ENCODE measurements around the gene MED17.

The MED17 gene

DNA sequence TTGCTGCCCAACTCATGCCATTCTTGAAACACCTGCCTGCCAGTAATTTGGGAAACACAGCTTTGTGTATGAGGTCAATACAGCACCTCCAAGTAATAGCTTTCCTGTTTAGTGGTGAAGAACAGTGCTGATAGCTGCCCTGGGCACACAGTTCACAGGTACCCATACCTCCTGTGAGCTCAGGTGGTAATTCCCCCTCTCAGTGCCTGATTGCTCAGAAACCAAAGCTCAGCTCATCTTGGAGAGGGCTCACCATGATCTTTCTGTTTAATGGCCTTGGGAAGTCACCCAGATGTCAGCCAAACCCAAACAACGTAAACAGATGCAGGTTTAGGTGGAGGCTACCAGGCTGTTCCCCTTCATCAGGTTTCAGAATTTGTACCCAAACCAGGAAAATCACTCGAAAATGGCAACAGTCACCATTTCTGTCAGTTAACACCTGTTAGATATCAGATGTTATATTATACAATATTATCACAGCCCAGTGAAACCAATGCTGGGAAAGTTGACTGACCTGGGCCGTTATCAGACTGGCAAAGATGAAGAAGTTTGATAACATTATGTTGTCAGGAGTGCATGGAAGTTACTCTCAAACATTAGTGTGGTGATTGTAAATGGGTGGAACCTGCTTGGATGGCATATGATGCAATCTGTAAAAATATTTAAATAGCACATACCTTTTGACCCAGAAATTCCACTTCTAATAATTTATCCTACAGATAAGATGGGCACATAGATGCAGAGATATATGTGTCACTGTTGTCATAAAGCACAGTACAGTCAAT lies 47.5 kb downstream of the MED17 start:
- H3K4me3 ChIP-seq (ENCODE audit: insufficient read depth, low read depth, low read length, poor library complexity, severe bottlenecking), result no peak overlapping the region
- H3K36me3 ChIP-seq (ENCODE audit: control insufficient read depth, insufficient read depth, low read length), result no peaks in the 10 kb centered on the region
- no peaks in the 10 kb centered on the region for H3K9me3 ChIP-seq (ENCODE audit: control insufficient read depth, low read length)
- H3K27me3 ChIP-seq (replicated peaks; ENCODE audit: control insufficient read depth, insufficient read depth, low read length, poor library complexity, severe bottlenecking), result no peaks in the 10 kb centered on the region
- DNase-seq, result no peak
- no peak overlapping the region for H3K27ac ChIP-seq (ENCODE audit: insufficient read depth, low read length, poor library complexity, severe bottlenecking)
- H3K4me1 ChIP-seq (ENCODE audit: control insufficient read depth, insufficient read depth, low read length, poor library complexity, severe bottlenecking), result no peaks in the 10 kb centered on the region

DNA sequence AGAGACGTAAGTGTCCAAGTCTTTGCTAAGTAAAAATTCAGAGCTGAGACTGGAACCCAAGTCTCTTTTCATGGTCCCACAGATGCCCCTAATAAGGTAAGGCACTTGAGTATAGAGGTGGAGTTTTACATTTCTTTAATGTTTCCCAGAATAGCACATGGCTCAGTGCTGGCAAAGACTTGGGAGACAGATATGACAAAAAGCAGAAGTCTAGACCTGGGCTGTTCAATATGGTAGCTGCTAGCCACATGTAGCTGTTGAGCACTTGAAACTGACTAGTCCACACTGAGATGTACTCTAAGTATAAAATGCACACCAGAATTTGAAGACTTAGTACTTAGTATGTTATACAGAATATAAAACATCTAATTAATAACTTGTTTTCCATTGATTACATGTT lies 48.7 kb downstream of the MED17 start:
- no peak overlapping the region for H3K4me3 ChIP-seq (ENCODE audit: insufficient read depth, low read depth, low read length, poor library complexity, severe bottlenecking)
- no peaks in the 10 kb centered on the region for H3K27me3 ChIP-seq (replicated peaks; ENCODE audit: control insufficient read depth, insufficient read depth, low read length, poor library complexity, severe bottlenecking)
- no peaks in the 10 kb centered on the region for H3K36me3 ChIP-seq (ENCODE audit: control insufficient read depth, insufficient read depth, low read length)
- no peaks in the 10 kb centered on the region for H3K9me3 ChIP-seq (ENCODE audit: control insufficient read depth, low read length)
- H3K27ac ChIP-seq (ENCODE audit: insufficient read depth, low read length, poor library complexity, severe bottlenecking), result no peak overlapping the region
- H3K4me1 ChIP-seq (ENCODE audit: control insufficient read depth, insufficient read depth, low read length, poor library complexity, severe bottlenecking), result no peaks in the 10 kb centered on the region
- DNase-seq, result no peak

DNA sequence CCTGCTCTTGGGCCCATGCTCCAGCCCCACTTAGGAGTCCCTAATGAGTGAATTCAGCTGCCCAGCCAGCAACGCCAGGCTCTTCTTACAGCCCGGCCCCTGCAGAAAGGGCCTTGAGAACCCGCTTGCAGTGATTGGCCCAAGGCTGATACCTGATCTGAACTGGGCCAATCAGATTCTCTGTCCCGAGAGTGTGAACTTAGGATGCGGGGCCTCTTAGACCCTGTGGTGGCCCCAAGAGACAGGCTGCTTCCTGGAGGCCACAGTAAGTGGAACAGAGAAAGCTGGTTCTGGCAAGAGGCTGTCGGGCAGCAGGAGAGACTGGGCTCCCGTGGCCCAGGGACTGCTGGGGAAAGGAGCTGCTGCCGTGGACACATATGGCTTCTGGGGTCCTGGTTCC lies 54.9 kb downstream of the MED17 start:
- Histone ChIP-seq H3K4me1 (ENCODE audit: control insufficient read depth, insufficient read depth, low read length, poor library complexity, severe bottlenecking) (no peaks in the 10 kb centered on the region), H3K4me3 (ENCODE audit: insufficient read depth, low read depth, low read length, poor library complexity, severe bottlenecking) (no peak overlapping the region), H3K36me3 (ENCODE audit: control insufficient read depth, insufficient read depth, low read length) (no peaks in the 10 kb centered on the region), H3K9me3 (ENCODE audit: control insufficient read depth, low read length) (no peaks in the 10 kb centered on the region), H3K27me3 (replicated peaks; ENCODE audit: control insufficient read depth, insufficient read depth, low read length, poor library complexity, severe bottlenecking) (no peaks in the 10 kb centered on the region), H3K27ac (ENCODE audit: insufficient read depth, low read length, poor library complexity, severe bottlenecking) (no peak overlapping the region)
- no peak for DNase-seq

DNA sequence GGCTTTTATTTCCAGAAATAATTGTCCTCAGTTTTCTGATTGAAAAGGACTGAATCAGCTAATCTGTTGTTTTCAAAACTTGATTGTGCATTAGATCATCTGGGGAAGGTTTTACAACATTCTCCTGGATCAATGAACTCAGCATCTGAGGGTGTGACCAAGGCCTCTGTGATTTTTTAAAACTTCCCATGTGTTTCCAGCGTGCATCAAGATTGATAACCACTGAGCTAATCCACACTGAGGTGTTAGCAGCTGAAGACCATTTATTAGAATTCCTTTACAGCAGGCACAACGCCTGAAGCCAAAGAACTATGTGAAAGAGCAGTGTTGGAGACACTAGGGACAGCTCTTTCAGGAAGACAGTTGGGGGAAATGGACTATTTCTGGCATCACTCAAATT lies 56.1 kb downstream of the MED17 start:
- DNase-seq, result no peak
- Histone ChIP-seq H3K27ac (ENCODE audit: insufficient read depth, low read length, poor library complexity, severe bottlenecking) (no peak overlapping the region), H3K9me3 (ENCODE audit: control insufficient read depth, low read length) (no peaks in the 10 kb centered on the region), H3K27me3 (replicated peaks; ENCODE audit: control insufficient read depth, insufficient read depth, low read length, poor library complexity, severe bottlenecking) (no peaks in the 10 kb centered on the region), H3K4me3 (ENCODE audit: insufficient read depth, low read depth, low read length, poor library complexity, severe bottlenecking) (no peak overlapping the region), H3K4me1 (ENCODE audit: control insufficient read depth, insufficient read depth, low read length, poor library complexity, severe bottlenecking) (no peaks in the 10 kb centered on the region), H3K36me3 (ENCODE audit: control insufficient read depth, insufficient read depth, low read length) (no peaks in the 10 kb centered on the region)

DNA sequence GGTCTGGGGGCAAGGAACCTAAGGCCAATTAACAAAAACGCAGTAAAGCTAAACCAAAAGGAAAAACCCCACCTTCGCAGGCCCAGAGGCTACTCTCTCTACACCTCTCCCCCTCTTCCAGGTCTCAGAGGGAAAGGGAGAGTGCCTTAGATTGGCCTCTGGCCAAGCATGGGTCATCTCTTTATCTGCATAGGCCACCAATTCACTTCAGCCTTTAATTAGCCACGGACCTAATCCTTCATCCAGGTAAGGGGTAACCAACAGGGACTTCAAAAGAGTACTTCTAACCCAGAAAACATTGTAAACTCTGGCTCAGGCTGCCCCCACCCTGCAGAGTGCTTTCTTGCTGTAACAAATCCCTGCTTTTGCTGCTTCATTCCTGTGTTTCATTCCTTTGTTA lies 56.9 kb downstream of the MED17 start:
- Histone ChIP-seq H3K27me3 (replicated peaks; ENCODE audit: control insufficient read depth, insufficient read depth, low read length, poor library complexity, severe bottlenecking) (no peaks in the 10 kb centered on the region), H3K9me3 (ENCODE audit: control insufficient read depth, low read length) (no peaks in the 10 kb centered on the region)
- DNase-seq, result no peak

DNA sequence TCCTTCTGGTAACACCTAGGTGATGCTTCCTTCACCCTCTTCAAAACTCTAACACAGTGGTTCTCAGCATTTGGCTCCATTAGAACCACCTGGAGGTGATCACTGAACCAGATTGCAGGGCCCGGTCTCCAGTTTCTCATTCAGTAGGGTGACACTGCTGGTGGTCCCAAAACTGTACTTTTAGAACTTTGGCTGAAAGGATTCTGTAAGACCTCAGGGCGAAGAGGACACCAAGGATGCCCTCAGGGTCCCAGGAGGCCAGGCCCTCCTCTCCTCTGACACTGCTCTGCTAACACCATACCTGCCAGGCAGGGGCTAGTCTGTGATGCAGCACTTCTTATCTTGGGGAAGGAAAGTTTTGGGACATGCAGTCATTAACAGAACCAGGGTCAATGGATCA lies 57.4 kb downstream of the MED17 start:
- Histone ChIP-seq H3K4me1 (ENCODE audit: control insufficient read depth, insufficient read depth, low read length, poor library complexity, severe bottlenecking) (no peaks in the 10 kb centered on the region), H3K4me3 (ENCODE audit: insufficient read depth, low read depth, low read length, poor library complexity, severe bottlenecking) (no peak overlapping the region), H3K36me3 (ENCODE audit: control insufficient read depth, insufficient read depth, low read length) (no peaks in the 10 kb centered on the region), H3K27me3 (replicated peaks; ENCODE audit: control insufficient read depth, insufficient read depth, low read length, poor library complexity, severe bottlenecking) (no peaks in the 10 kb centered on the region), H3K9me3 (ENCODE audit: control insufficient read depth, low read length) (no peaks in the 10 kb centered on the region), H3K27ac (ENCODE audit: insufficient read depth, low read length, poor library complexity, severe bottlenecking) (no peak overlapping the region)
- DNase-seq, result no peak

More for the DNA sequence above, 56.9 kb downstream of the MED17 start:
- H3K36me3 ChIP-seq (ENCODE audit: control insufficient read depth, insufficient read depth, low read length), result no peaks in the 10 kb centered on the region
- no peak overlapping the region for H3K27ac ChIP-seq (ENCODE audit: insufficient read depth, low read length, poor library complexity, severe bottlenecking)
- H3K4me1 ChIP-seq (ENCODE audit: control insufficient read depth, insufficient read depth, low read length, poor library complexity, severe bottlenecking), result no peaks in the 10 kb centered on the region
- no peak overlapping the region for H3K4me3 ChIP-seq (ENCODE audit: insufficient read depth, low read depth, low read length, poor library complexity, severe bottlenecking)

DNA sequence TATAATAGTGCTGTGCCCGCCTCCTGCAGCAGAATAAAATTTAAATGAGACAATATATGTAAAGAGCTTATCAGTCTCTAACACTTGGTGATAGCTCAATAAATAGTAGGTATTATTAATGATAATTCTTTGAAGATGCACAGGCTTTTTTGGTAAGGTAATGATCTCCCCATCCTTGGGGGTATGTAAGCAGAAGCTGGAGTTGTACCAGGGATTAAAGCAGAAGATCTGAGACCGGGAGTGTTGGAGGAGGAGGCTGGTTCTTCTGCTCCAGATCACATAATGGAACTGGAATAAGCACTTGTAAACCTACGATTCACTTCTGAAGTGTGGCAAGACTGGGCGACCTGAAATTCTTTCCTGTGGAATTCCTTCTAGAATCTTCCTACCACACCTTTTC lies 58.0 kb downstream of the MED17 start:
- no peak overlapping the region for H3K27ac ChIP-seq (ENCODE audit: insufficient read depth, low read length, poor library complexity, severe bottlenecking)
- H3K4me3 ChIP-seq (ENCODE audit: insufficient read depth, low read depth, low read length, poor library complexity, severe bottlenecking), result no peak overlapping the region
- H3K36me3 ChIP-seq (ENCODE audit: control insufficient read depth, insufficient read depth, low read length), result no peaks in the 10 kb centered on the region
- H3K27me3 ChIP-seq (replicated peaks; ENCODE audit: control insufficient read depth, insufficient read depth, low read length, poor library complexity, severe bottlenecking), result no peaks in the 10 kb centered on the region
- H3K4me1 ChIP-seq (ENCODE audit: control insufficient read depth, insufficient read depth, low read length, poor library complexity, severe bottlenecking), result no peaks in the 10 kb centered on the region
- no peak for DNase-seq
- no peaks in the 10 kb centered on the region for H3K9me3 ChIP-seq (ENCODE audit: control insufficient read depth, low read length)

DNA sequence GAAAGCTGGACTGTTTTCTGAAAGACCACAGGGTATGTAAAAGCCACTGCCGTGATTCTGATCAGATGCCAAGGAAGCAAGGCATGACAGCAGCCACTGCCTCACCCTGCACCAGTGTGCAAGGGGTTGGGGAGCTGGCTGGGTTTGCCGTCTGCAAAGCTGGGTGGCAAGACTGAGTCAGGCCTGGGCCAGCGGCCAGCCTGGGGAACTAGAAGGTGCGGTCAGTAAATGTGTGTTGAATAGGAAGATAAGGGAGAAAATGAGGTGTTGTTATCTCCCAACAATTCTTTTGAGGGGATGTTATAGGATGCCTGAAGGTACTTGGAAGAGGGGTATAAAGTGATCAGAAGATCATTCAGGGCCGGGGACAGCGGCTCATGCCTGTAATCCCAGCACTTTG lies 58.4 kb downstream of the MED17 start:
- H3K27me3 ChIP-seq (replicated peaks; ENCODE audit: control insufficient read depth, insufficient read depth, low read length, poor library complexity, severe bottlenecking), result no peaks in the 10 kb centered on the region
- DNase-seq, result no peak
- H3K9me3 ChIP-seq (ENCODE audit: control insufficient read depth, low read length), result no peaks in the 10 kb centered on the region
- no peak overlapping the region for H3K27ac ChIP-seq (ENCODE audit: insufficient read depth, low read length, poor library complexity, severe bottlenecking)
- no peaks in the 10 kb centered on the region for H3K4me1 ChIP-seq (ENCODE audit: control insufficient read depth, insufficient read depth, low read length, poor library complexity, severe bottlenecking)
- H3K4me3 ChIP-seq (ENCODE audit: insufficient read depth, low read depth, low read length, poor library complexity, severe bottlenecking), result no peak overlapping the region
- no peaks in the 10 kb centered on the region for H3K36me3 ChIP-seq (ENCODE audit: control insufficient read depth, insufficient read depth, low read length)

DNA sequence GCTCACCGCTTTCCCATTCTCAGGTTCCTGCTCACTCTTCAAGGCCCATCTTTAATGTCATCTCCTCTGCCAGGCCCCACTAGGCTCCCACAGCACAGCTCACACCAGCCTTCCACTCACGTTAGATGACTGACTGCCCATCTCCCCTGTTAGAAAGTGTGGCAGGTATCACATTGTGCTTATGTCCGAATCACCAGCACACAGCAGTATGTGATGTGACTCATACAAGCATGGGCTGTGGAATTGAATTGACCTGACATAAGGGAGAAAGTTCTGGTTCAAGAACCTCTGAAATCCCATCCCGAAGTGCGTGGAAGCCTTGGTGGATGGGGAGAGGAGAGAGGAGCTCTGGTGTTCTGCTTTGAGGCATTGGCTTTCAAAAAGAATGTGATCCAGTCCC lies 59.8 kb downstream of the MED17 start:
- H3K4me3 ChIP-seq (ENCODE audit: insufficient read depth, low read depth, low read length, poor library complexity, severe bottlenecking), result no peak overlapping the region
- no peak overlapping the region for H3K27ac ChIP-seq (ENCODE audit: insufficient read depth, low read length, poor library complexity, severe bottlenecking)
- H3K27me3 ChIP-seq (replicated peaks; ENCODE audit: control insufficient read depth, insufficient read depth, low read length, poor library complexity, severe bottlenecking), result peaks cover 3% of the 10 kb centered on the region
- no peaks in the 10 kb centered on the region for H3K4me1 ChIP-seq (ENCODE audit: control insufficient read depth, insufficient read depth, low read length, poor library complexity, severe bottlenecking)
- no peaks in the 10 kb centered on the region for H3K9me3 ChIP-seq (ENCODE audit: control insufficient read depth, low read length)
- no peaks in the 10 kb centered on the region for H3K36me3 ChIP-seq (ENCODE audit: control insufficient read depth, insufficient read depth, low read length)
- no peak for DNase-seq

DNA sequence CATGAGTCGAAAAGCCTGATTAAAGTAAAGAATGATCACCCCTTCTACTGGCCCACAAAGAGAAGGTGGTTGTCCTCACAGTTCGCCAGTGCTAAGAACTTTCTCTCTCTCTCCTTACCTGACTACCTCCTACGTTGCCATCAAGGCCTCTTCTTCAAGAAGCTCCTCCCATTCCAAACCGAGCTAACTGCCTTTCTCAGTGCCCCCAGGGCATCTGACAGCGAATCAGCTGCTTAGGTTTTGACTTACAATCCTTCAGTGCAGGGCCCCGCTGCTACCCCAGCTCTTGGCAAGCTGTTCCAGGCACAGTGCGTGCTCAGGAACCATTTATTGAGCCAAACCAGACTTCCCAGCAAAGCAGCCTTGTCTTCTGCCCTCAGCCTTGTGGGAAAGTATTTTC lies 60.5 kb downstream of the MED17 start:
- no peak for DNase-seq

More for the DNA sequence above, 60.5 kb downstream of the MED17 start:
- no peaks in the 10 kb centered on the region for H3K36me3 ChIP-seq (ENCODE audit: control insufficient read depth, insufficient read depth, low read length)
- H3K4me1 ChIP-seq (ENCODE audit: control insufficient read depth, insufficient read depth, low read length, poor library complexity, severe bottlenecking), result no peaks in the 10 kb centered on the region
- H3K9me3 ChIP-seq (ENCODE audit: control insufficient read depth, low read length), result no peaks in the 10 kb centered on the region
- H3K27ac ChIP-seq (ENCODE audit: insufficient read depth, low read length, poor library complexity, severe bottlenecking), result no peak overlapping the region
- no peak overlapping the region for H3K4me3 ChIP-seq (ENCODE audit: insufficient read depth, low read depth, low read length, poor library complexity, severe bottlenecking)
- peaks cover 3% of the 10 kb centered on the region for H3K27me3 ChIP-seq (replicated peaks; ENCODE audit: control insufficient read depth, insufficient read depth, low read length, poor library complexity, severe bottlenecking)

Measured in effector memory CD4-positive, alpha-beta T cell (primary cell).